HG03520 (cell line): ENCODE results near the gene MOCS2.
A peak's percentile ranks its signal among the peaks of the same experiment; 100 is the strongest.
"Not testable (repeated sequence)": the region's sequence is repeated elsewhere in the genome, so short reads cannot be mapped to it uniquely, and the experiment has no call there.

Experiments
- ATAC-seq: cut with Tn5 transposase; IDR thresholded peaks from one replicate; pipeline ENCODE4 v1.9.1; 2021; ENCODE audit warnings: mild to moderate bottlenecking, moderate library complexity; ENCODE audit not compliant: unreplicated experiment

Gene MOCS2, protein sequence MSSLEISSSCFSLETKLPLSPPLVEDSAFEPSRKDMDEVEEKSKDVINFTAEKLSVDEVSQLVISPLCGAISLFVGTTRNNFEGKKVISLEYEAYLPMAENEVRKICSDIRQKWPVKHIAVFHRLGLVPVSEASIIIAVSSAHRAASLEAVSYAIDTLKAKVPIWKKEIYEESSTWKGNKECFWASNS

DNA sequence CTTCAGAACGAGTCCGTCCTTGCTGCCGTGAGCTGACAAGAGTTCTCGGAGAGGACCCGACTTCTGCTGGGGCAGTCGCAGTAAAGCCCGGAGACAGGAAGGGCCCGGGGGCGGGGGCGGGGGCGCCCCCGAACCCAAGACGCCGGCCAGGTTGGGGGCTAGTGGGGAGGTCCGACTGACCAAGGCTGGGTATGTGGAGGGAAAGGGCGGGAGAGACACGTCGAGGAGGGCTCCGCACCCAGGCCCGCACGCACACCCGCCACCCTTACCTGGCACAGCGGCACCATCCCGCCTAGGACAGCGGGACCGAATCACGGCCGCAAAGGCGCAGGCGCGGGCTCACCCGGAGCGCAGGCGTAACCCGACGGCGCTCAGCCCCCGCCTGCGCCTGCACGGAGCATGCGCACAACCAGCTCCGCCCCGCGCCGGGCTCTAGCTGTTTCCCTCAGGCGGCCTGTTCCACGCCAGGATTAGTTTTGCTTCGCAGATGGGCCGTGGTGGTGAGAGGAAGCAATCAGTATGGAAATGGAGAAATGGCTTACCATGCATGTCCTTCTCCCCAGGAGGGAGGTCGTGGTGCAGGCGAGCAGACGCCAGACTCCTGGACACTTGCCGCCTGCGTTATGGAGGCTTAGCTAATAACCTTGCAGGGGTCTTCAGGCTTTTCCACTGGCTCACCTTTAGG, at the start of gene MOCS2:
MOCS2 (minus strand) TSS at position 315 of the 685 bp plus-strand sequence. CDS start 2,583 bp downstream, outside the sequence.
- peak; percentile 96 for ATAC-seq

DNA sequence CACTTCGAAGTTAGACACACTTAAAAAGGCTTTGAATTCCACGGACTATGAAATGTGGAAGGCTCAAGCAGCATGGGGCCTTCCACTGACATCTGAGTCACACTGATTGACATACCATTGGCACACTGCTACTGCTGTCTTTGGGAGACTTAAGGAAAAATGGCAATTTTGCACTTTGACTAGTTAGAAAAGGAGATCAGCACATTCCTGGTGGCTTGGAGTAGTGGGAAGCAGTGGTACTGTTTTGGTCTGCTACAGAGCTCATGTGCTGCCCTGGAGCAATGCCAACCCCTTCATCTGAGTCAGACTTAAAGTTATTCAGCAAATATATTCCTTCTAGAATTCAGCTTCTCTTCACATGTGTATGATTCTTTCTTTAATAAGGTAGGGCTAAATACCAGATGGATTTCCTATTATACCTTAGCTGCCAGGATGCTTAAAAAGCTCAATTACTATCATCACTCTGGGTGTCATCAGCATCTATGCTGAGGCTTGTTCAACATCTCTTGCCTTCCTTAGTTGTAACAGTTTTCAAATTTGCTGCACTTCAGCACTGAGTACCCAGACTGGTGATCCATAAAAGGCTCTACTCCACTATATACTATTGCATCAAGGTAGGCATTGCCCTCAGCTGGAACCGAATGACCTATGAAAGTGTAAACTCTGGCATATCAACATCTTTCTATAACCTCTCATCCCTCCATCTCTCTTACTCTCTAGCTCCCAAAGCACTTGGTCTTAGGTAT, 42.3 kb upstream of the MOCS2 start:
- no peak for ATAC-seq

DNA sequence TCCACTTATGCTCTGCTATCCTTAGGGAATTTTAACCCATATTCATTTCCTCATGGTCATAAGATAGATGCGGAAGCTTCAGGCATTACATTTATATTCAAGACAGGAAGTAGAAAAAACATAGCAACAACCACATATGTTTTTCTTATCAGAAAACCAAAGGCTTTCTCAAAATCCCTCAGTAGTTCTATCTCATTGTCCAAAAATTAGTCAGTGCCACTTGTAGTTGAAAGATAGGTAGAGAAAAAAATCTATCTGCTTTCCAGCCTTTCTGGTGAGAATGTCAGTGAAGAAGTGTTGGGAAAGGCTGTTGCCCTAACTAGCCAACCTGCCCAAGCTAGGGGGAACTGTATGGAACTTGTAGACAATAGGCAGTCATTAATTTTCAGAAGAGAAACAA, 23.5 kb upstream of the MOCS2 start:
- ATAC-seq = no peak

DNA sequence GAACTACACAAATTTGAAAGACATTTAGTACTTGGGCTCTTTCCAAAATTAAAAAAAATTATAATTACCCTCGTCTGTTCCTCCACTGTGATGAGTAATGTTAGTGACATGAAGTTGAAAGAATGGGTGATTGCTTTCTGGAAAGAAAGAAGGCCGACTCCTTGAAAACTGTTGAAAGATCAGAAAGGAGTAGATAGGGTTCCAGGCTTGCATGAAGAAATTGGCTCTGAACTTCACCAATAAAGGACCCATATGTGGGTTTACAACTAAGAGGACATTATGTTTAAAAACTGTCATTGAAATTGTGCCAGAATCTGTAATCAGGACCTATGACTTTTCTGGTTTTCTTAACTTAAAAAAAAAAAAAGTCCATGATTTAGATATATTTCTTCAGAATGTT, 20.7 kb upstream of the MOCS2 start:
- no peak for ATAC-seq

DNA sequence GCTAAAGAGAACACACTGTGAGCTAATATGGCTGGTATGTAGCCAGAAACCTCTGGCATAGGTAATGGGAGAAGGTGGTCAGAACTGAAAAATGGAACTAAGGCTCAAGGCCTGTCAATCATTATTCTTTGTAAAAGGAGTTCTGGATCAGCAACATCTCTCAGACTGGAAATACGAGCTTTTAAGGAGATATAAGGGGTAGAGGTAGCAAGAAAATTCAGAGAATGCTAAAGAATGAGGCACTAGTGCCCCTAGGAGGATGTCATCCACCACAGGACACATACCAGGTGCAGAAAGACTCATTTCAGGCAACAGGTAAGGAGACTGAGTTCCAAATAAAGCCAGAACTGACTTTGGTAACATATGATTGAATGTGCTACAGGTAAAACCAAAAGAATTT, 18.9 kb upstream of the MOCS2 start:
- no peak for ATAC-seq

DNA sequence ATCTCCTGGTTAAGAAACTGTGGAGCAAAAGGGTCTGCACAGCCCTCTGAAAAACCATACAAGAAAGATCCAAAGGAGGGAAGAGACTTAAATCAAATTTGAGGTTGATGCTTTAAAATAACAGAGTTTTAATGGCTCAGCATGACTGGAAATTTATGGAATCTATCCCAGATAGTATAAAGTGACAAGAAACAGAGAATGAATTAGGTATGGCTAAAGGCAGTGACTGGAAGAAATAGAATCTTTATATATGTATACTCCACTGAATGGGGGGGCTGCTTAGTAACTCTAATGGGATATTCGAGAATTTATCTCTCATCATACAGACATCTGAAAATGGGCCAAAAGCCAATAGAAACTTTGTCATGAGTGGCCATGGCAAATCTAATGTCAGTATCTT, 17.6 kb upstream of the MOCS2 start:
- ATAC-seq = no peak

DNA sequence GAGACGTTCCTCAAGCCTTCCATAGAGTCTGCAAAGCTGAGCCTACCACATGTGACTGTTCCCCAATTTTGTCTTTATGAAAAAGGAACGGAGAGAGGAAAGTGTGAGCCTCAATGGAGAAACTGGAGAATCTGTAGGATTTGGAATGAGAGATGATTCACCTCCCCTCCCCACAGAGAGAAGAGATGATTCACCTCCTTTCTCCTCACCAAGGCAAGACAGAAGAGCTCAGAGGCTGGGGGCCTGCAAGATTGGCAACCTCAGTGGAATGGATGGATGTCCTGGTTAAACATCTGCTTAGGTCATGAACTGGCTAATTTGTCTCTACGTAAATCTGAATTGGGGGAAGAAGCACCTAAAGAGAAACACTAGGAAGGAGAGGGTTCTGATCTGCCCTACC, 17.0 kb upstream of the MOCS2 start:
- ATAC-seq = no peak

DNA sequence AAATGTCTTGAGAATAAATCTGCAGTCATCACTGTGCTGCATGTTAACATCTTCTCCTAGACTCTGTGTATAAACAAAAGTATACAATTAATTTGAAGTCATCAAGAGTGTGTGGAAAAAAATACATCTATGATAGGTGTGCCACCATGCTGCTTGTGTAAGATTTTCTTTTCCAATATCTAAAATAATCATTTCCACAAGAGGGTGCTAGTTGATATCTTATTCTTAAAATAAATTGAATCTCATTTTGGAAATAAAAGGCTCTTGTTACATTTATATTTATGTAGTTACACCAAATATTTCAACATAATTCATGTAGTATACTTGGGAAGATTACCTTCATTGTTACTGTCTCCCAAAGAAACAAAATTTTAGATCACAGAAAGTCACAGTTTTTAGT, 14.1 kb upstream of the MOCS2 start:
- ATAC-seq = no peak

DNA sequence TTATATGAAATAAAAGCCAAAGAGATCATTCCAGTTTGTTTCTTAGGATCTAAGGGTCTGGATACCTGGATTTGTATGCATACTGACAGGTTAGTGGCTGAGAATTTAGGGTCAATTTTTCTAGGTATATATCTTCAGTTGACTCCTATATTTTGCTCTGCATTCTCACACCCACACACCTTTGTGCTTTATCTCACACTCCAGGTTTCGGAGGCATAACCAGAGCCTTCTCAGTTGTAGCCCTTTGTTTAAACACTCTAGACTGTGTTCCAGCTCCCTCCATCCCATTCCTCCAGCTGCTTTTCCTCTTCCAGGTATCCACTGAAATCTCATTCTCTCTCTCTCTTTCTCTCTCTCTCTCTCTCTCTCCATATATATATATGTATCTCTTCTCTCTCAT, 10.6 kb upstream of the MOCS2 start:
- no peak for ATAC-seq

DNA sequence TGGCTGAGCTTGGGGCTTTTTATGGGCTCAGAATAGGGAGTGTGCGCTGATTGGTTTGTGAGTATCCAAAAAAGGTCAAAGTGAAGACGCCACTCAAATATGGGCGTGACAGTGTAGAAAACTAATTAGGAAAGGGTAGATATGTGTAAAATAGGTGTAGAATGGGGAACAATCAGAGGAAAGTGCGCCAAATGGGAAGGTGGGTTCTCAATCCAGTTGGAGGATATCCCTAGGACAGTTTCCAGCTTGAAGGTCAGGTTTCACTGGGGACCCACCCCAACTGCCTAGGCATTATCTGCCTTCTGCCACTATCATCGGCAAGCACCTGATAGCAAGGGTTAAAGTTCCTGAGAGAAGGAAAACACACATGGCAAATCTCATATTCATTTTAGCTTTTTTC, 9.3 kb upstream of the MOCS2 start:
- no peak for ATAC-seq

DNA sequence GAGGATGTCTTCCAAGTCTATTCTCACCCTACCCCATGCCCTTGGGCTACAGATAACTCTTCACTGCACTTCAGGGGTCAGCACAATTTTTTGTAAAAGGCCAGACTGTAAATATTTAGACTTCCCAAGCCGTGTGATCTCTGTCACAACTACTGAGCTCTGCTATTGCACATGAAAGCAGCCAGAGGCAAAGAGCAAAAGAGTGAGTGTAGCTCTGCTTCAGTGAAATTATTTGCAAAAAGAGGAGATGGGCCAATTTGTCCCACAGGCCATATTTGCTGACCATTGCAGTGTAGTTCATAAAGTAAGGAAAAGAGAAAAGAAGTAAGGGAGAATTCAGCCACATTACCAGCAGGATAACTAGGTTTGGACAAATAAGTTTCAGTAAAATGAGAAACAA, 7.0 kb upstream of the MOCS2 start:
- ATAC-seq = no peak

DNA sequence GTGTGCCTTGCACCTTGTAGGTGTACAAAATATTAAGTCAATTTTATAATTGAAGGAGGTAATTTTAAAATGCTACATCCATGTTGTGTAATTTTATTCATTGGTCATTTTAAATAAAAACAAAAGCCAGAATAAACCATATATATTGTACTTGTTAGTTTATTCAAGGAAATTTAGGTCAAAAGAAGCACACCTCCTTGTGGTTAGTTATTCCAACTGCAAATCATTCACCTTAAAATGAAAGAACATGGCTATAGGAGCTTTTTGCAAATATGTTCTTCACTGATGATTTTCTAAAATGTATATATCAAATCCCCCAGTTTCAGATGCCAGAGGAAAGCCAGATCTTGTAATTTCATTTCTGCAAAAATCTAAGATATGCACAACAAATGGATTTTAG, 5.4 kb upstream of the MOCS2 start:
- ATAC-seq = no peak

DNA sequence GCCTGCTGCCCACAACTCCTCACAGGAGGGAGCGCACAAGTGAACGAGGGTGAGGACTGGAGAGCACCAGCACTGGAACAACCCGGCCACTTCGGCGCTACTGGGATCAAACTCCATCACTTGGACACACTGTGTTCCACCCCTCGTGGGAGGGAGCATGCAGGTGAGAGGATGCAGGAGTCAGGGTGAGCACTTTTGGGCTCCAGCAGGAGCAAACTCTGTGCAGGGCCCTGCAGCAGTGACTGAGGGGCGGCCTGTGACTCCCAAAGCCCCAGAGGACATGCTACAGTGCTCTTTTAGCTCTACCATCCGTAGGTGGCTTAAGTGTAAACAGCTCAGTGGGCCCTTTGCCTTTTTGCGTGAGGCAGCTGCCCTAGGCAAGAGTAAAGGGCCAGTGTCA, 4.4 kb upstream of the MOCS2 start:
- no peak for ATAC-seq

DNA sequence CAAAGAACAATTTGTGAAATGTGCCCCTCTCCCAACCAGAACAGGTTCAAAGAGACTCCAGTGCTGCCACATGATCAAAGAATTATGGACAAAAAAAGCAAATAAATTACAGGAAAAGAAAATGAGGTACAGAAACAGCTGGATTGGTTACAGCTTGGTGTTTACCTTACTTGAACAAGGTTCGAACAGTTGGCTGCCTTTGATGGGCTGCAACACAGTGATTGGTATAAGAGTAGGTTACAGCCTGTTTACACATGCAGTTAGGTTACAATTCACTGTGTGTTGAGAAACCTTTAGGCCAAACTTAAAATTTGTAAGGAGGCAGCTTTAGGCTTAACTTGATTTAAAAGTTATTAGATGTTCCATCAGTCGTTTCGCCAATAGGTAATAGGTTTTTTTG, 3.4 kb upstream of the MOCS2 start:
- ATAC-seq = no peak

DNA sequence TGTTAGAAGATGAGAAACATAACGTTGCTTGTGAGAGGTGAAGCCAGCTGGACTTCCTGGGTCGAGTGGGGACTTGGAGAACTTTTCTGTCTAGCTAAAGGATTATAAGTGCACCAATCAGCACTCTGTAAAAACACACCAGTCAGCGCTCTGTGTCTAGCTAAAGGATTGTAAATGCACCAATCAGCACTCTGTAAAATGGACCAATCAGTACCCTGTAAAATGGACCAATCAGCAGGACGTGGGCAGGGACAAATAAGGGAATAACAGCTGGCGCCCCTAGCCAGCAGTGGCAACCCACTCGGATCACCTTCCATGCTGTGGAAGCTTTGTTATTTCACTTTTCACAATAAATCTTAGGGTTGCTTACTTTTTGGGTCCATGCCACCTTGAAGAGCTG, 2.8 kb upstream of the MOCS2 start:
- not testable (repeated sequence) for ATAC-seq

DNA sequence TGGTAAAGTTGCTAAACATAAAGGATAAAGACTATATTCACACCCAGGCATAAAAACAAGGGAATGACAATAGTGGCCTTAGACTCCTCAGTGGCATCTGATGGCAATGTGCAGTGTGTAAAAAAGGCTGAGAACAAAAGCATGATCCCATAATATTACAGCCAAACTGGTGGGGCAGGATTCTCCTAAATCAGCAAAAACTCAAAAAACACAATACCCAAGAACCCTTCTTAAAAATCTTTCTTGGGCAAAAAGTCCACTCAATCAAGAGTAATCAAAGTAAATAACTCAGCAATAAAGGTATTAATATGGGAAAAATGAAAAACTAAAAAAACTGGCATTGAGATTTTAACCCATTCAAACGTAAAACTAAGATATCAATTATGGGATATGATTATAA, 1.6 kb upstream of the MOCS2 start:
- ATAC-seq = no peak

DNA sequence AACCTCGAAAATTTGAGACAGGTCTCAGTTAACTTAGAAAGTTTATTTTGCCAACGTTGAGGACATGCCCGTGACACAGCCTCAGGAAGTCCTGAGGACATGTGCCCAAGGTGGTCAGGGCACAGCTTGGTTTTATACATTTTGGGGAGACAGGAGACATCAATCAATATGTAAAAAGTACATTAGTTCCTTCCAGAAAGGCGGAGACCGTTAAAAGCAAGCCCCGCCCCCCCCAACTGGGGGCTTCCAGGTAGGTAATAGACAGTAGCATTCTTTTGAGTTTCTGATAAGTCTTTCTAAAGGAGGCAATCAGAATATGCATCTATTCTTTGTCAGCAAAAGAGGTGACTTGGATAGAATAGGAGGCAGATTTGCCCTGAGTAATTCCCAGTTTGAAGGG, 599 bp upstream of the MOCS2 start:
- peak; percentile 1 for ATAC-seq

DNA sequence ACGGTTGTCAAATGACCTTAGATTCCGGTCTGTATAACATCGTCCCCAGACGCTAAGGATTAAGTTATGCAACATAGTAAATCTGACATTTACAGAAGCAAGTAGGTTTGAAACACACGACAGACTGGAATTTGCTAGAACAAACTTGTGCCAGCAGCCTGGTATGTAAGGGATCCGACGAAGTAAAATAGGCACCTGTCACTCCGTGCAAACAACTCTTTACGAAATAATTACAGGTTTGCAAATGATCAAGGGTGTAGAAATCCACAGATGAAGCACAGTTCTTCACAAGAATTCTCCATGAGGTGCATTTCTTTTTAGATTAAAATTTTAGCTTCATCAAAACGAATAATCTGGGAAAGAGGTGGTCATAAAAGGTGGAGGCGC, 508 bp downstream of the MOCS2 start:
- ATAC-seq = peak; percentile 11

DNA sequence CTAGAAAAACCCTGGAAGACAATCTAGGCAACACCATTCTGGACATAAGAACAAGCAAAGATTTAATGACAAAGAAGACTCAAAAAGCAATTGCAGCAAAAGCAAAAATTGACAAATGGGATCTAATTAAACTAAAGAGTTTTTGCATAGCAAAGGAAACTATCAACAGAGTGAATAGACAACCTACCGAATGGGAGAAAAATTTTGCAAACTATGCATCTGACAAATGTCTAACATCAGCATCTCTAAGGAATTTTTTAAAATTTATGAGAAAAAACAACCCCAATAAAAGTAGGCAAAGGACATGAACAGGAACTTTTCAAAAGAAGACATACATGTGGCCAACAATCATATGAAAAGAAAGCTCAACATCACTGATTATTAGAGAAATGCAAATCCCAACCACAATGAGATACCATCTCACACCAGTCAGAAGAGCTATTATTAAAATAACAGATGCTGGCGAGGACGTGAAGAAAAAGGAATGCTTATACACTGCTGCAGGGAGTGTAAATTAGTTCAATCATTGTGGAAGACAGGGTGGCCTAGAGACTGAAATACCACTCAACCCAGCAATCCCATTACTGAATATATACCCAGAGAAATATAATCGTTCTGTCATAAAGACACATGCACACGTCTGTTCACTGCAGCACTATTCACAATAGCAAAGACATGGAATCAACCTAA, 3.8 kb downstream of the MOCS2 start:
- no peak for ATAC-seq

DNA sequence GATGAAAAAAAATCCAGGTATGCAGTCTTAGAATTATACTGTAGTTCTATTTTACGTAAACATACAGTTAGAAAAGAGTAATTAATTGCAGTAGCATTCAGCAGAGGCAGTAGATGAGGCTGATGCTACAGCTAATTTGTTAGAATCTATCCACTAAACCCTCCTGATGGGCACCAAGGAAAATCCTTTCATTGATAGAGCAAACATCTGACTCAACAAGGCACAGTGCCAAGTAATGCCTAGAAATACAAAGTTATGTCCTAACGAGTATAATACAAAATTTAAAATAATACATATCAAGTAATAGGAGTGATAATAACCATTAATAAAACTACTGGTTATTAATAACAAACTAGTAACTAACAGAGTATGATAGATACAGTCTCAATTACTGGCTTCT, 9.0 kb downstream of the MOCS2 start:
- no peak for ATAC-seq

DNA sequence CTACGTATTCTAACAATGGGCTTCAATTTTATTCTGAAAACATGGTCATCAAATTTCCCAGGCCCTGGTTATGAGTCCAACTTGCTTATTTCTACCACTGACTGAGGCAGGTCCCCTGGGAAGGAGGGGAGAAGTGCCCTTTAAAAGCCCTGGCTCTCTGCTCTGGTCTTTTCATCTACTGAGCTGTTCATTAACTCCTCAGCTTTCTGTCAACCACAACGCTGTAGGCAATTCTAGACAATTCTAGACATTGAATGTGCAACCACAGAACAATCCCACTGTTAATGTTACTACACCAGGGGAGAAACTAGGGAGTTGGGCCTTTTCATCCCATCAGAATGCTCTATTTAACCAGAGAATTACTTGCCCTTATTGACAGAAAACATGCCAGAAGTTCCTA, 10.0 kb downstream of the MOCS2 start:
- no peak for ATAC-seq
